ENCODE data around the gene TXNDC8.
"Not testable (repeated sequence)": the region's sequence is repeated elsewhere in the genome, so short reads cannot be mapped to it uniquely, and the experiment has no call there.

The TXNDC8 gene

GRCh38 chr9:110337727-110338126, at the start of gene TXNDC8:
Gene TXNDC8, minus strand, starts transcription at chr9:110337863.
- no peak for DNase-seq

- DNase-seq = no peak
These were observed 45.8 kb upstream of the TXNDC8 start for GRCh38 chr9:110383491-110383890.

GRCh38 chr9:110382731-110383130, 45.1 kb upstream of the TXNDC8 start:
- DNase-seq = no peak

- DNase-seq = no peak
These were observed 33.8 kb upstream of the TXNDC8 start for GRCh38 chr9:110371411-110372007.

- DNase-seq = no peak
These were observed 32.7 kb upstream of the TXNDC8 start for GRCh38 chr9:110370315-110370714.

GRCh38 chr9:110364451-110364850, 26.8 kb upstream of the TXNDC8 start:
- no peak for DNase-seq

GRCh38 chr9:110358992-110359391, 21.3 kb upstream of the TXNDC8 start:
- not testable (repeated sequence) for DNase-seq

GRCh38 chr9:110357505-110357904, 19.8 kb upstream of the TXNDC8 start:
- DNase-seq = no peak

- no peak for DNase-seq
These were observed 19.2 kb upstream of the TXNDC8 start for GRCh38 chr9:110356639-110357395.

- no peak for DNase-seq
These were observed 18.2 kb upstream of the TXNDC8 start for GRCh38 chr9:110355911-110356310.

- peak in 9 of 58 donors; percentile 1 to 34 (median 4) for DNase-seq
These were observed 13.4 kb upstream of the TXNDC8 start for GRCh38 chr9:110351009-110351467.

GRCh38 chr9:110346325-110346724, 8.7 kb upstream of the TXNDC8 start:
- DNase-seq = no peak

- DNase-seq = no peak
These were observed 7.2 kb upstream of the TXNDC8 start for GRCh38 chr9:110344821-110345220.

GRCh38 chr9:110343551-110343950, 5.9 kb upstream of the TXNDC8 start:
- DNase-seq = no peak

- DNase-seq = peak in 1 of 58 donors; percentile 1
These were observed 2.6 kb upstream of the TXNDC8 start for GRCh38 chr9:110340306-110340705.

GRCh38 chr9:110338143-110338542, 480 bp upstream of the TXNDC8 start:
- DNase-seq = no peak

GRCh38 chr9:110336363-110336762, 1.3 kb downstream of the TXNDC8 start:
- no peak for DNase-seq

GRCh38 chr9:110334871-110335270, 2.8 kb downstream of the TXNDC8 start:
- no peak for DNase-seq

GRCh38 chr9:110334183-110334582, 3.5 kb downstream of the TXNDC8 start:
- DNase-seq = no peak

GRCh38 chr9:110332766-110333165, 4.9 kb downstream of the TXNDC8 start:
- no peak for DNase-seq

GRCh38 chr9:110330484-110331105, 7.1 kb downstream of the TXNDC8 start:
- DNase-seq = no peak

- DNase-seq = no peak
These were observed 7.9 kb downstream of the TXNDC8 start for GRCh38 chr9:110329639-110330230.

Measured in anterior cingulate cortex (tissue), 58 donors.